HG03175 (cell line): ENCODE results near the gene STK39.

Experiments used
- ATAC-seq: cut with Tn5 transposase; IDR thresholded peaks from one replicate; pipeline ENCODE4 v1.9.1; 2021; ENCODE audit warnings: mild to moderate bottlenecking, moderate library complexity; ENCODE audit not compliant: unreplicated experiment

STK39 gene

DNA sequence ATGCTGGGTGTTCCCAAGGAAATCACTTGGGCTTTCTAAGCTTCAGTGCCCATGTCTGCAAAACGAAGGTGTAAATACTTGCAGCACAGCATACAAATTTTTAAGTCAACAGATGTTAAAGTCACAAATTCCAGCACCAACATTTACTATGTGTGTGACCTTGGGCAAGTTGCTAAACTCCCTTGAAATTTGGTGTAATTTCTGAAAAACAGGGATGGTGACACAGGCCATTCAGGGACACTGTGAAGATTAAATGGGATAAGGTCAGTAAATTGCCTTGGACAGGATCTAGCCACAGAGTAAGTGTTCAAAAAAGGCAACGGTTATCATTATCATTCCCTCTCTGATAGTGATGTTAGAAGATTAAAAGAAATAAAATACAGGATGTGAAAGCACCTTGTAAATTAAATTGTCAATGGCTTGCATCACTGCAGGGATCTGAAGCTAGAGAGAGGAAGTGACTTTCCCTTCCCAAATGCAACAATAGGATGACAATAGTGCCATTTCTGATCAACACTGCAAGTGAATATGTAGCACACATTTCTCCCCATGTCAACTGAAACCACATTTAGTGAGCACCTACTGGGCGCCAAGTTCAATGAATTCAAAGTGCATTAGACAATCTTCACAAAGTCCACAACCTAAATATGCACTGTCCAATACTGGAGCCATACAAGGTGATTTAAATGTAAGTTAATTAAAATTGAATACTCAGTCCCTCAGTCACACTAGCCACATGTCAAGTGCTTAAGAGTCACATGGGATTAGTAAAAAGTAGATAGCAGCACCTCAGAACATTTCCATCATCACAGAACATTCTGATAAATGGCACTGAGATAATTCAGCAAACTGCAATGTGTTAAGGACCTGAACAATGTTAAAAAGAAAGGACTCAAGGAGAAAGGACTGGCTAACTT lies 81.2 kb downstream of the STK39 start:
- no peak for ATAC-seq

DNA sequence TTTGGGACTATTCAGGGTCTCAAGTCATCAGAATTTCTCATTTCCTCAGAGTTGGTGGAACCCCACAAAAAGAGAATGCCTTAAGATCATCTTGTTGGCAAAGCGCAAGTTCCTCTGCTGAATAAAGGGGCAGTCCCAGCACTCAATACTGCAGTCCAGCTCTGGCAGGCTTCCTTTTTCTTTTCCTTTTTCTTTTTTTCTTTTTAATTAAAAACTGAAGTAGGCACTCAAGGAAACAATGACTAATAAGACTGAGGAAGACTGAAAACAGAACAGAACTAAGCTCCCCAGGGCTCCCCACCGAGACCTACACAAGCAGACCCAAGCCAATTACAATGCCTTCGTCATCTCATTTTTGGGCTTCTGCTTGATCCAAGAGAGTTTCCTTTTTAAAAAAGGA lies 82.0 kb downstream of the STK39 start:
- ATAC-seq = no peak

DNA sequence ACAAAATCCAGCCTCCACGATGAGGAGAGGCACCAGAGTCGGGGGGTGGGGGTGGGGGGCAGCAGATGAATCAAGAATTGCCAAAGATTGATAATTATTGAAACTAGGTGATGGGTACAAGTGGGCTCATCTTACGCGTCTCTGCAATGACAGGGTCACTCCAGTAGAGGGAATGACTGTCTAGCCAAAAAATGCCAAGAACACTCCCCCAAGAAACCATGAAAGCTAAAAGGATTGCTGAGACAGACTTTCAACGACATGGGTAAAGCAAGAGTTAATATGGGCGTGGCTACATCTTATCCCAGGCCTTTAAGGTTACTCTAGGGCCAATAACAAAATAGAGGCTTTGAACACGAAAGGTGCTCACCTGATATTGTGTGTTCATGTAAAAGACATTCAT lies 86.5 kb downstream of the STK39 start:
- no peak for ATAC-seq

DNA sequence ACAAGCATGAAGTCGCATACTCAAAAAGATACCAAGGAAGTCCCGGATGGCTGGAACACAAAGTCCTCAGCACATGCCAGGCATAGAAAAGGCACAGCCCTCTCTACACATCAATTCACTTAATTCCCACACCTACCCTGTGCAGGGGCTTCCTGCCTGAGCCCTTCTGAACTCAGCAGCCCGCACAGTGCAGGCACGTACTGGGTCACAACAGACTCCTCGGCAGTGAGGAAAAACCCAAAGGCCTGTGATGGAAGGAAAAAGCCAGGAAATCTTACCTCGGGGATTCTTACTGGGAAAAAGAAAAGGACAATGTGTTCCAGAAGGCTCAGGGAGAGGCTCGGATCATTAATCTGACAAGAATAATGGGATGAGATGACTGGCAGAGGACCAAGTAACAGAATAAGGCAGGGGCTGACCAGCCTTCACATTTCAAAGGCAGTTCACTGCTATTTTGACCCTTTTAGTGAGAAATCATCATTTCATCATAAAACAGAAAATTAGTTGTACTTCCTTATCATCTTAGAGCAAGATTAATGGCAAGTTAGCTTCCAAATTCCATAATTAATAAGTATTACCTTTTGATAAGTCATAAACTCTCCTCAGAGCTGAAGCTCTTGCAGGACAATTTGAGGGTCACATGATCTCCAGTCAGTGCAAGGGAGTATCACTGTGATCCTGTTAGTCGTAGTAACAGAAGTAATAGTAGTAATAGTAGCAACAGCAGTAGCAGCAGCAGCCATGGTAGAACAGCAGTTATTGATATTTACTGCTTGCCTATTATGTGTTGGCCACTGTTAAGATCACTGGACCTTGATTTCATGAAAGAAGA lies 87.4 kb downstream of the STK39 start:
- ATAC-seq = no peak

DNA sequence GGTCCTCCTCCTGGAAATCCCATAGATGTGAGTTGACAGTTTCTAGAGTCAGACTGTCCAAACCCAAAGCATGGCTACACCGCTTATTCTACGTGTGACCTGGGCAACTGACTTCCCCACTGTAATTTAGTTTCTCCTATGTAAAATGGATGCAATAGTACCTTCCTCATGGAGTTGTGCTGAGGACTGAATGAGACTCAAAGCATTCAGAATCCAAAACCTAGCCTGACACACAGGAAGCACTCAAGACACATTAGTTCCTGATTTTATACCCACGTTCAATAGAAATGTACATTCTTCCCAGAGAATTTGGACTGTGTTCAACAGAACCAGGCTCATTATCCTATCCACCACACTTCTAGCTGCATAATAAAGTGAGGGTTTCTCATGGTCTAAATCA lies 88.8 kb downstream of the STK39 start:
- no peak for ATAC-seq

DNA sequence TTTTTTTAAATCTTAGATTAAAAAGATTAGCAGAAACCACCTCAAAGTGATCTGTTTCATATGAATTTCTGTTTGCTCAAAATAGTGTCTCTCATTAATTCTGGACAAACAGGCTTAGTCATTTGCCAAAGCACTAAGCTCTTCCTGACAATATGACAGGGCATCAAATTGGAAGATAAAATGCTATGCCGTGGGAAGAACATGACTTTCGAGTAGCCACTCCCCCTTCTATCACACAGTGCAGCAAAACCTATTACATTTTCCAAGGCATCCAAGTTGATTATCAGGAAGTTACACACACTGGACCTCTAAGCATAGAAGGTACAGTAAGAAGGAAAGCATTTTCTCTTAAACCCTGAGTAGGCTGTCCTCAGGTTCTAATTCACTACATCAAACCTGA lies 89.5 kb downstream of the STK39 start:
- ATAC-seq = no peak

DNA sequence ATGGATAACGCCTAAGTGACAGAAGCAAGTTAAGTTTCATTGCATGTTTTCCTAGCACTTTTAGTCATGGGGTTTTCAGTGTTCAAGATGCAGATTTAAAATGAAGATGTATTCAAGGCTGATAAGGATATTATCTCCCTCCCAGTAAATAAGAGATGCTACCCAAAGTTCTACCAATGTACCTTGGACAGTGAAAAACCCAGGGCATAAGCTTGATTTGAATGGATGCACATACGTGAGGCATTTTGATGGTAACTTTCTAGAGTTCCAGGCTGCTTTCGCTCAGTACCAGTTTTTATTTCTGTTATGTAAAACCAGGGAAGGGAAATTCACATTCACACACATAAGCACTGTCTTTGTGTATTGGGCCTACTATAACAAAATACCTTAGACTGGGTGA lies 90.3 kb downstream of the STK39 start:
- no peak for ATAC-seq

DNA sequence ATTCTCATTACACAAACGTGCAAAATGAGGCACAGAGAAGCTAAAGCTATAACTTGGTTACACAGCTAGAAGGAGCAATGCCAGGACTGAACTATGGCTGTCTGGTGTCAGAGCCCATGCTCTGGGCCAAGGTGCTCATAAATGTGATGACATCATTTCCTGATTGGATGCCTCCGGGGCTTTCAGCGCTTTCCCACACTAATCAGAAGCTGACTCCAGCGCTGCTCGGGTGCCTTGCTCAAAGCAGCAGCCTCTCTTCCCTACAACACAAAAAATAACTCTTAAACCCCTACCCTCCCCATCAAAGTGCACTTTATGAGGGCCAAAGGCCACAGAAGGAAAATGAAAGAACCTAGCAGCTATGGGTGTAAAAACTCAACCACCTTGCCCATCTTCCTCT lies 90.7 kb downstream of the STK39 start:
- ATAC-seq = no peak

DNA sequence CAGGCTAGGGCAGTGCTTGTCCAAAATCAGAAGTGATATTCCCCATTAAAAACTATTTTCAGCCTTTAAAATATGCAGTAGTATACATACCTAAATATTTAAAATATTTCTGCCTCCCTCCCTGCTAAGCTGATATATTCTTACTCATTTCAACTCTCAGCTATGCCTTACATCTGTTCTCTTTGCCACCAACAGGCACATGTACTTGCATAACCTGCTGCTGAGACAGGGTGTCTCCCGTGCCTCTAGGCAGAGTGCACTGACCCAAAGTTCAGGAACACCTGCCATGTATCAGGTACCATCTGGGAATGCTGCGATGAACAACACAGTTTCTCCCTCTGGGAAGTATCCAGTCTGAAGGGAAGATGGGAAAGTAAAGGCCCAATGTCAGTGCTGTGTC lies 91.7 kb downstream of the STK39 start:
- no peak for ATAC-seq

DNA sequence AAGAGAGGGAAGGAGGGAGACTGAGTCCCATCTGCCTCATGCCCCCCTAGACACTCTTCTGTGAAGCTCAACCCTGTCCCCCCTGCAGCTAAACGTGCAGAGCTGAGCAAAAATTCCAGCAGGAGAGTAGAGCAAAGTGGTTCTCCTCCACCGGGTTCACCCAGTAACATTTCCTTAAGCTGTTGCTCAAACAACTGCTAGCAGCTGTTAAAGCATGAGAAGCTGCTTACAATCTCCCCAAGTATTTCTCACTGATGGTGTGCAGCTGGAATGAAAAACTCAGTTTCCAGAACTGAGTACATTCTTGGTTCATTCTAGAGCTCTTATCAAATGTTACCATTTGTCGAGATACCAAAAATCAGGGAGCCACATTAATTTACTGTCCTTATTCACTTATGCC lies 92.3 kb downstream of the STK39 start:
- ATAC-seq = no peak

DNA sequence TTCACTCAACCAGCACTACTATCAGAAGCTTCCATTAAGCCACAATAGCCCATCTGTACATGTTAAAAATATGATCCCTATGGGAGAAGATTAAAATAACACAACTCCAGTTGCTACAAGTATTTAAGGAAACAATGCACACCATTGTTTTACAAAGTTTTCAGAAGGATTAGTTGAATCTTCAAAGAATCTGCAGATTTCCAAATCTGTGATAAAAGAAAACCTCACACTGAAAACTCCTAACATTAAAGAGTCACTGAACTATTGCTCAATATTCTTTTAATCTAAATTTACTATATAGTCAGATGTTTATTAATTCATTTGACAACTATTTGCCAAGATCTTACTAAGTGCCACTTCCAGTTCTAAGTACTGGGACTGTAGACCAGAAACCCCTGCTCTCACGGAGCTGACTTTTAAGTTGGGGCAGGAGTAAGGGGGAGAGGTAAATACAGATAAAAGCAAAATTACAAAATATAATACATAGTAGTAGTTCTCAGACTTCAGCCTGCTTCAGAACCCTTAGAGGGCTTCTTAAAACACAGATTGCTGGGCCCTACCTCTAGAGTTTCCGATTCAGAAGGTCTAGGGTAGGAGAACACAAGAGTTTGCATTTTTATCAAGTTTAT lies 94.4 kb downstream of the STK39 start:
- ATAC-seq = no peak

DNA sequence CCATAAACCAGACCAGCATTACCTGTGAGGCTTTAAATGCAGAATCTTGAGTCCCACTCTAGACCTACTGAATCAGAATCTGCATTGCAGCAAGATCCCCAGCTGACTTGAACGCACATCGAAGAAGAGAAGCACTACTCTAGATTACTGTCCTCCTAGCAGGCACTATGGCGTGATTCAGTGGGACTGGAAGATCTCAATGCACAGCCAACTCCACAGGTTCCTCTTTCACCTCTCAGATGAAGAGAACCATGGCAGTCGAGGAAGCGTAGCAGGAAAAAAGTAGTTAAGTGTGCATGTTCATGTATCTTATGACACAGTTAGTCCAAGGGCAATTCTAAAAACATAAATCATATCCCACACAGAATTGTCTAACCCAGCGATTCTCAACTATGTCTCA lies 97.4 kb downstream of the STK39 start:
- no peak for ATAC-seq

DNA sequence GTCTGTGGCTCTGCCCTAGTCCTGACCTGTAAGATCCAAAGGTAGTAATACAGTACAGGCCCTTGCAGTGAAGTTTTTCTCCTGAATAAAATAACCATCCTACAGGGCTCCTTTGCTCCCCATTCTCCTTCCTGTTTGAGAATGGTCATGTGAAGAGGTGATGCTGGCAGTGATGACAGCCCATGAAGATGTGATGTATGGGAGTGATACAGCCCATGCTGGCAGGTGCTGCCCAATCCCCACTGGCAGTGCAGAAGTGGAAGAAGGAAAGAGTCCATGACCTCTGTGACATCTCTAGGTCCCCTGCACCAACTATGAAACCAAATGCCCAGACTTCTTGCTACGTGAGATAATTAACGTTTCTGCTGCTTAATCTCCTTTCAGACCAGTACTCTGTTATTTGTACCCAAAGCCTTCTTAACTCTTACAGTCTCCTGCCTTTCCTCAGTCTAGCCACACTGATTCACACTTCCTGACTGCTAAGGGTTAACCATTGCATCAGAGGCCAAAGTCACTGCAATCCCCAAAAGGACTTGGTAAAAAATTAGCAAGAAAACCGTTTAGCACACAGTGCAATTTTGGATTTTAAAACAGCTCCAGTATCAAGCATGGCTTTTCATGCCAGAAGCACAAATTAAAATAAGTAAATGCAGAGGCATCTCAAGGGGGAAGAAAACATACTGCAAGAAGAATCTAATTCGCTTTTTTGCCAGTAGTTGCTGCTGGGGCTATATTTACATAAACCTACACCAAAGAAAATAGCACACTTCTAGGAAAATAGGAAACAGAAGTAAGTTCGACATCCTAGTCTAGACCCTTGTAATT lies 98.0 kb downstream of the STK39 start:
- ATAC-seq = no peak

DNA sequence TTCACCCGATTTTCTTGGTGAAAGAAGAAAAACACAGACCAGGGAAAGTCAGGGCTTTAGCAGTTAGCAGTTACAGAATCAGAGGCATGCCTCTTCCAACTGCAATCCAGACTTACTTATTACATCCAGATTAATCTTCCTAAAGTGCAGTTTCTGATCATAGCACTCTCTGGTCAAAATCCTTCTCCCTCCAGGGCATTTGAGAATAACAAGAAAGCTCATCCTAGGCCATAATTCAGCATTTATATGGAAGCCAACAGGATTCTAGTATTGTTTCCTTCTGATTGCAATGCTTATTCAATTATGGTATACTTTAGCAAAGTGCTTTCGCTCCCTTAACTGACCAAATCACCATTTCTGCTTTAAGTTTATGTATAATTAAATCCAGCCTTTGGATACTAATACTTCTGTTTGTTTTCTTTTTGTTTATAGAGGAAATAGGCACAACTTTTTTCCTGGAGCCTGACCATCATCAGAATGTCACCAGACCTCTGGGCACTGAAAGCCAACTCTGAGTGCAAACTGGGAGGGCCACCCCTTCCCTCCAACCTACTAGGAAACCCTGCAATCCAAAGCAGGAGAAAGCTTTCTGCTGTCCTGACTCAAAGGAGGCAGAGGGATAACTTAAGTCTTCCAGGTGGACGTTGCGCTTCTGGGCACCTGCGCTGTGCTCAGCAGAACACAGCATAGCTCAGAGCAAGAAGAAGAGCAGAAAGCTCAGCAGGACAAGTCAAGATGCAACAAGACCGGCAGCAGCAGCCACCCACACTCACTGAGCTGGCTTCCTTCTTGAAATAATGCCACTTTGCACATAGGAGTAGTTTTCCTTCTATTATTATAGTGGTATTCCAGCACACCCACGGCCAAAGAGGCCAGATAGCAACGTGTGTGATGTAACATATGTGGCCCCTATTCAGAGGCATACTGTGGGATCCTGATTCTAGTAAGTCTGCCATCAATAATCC lies 99.3 kb downstream of the STK39 start:
- ATAC-seq = no peak

DNA sequence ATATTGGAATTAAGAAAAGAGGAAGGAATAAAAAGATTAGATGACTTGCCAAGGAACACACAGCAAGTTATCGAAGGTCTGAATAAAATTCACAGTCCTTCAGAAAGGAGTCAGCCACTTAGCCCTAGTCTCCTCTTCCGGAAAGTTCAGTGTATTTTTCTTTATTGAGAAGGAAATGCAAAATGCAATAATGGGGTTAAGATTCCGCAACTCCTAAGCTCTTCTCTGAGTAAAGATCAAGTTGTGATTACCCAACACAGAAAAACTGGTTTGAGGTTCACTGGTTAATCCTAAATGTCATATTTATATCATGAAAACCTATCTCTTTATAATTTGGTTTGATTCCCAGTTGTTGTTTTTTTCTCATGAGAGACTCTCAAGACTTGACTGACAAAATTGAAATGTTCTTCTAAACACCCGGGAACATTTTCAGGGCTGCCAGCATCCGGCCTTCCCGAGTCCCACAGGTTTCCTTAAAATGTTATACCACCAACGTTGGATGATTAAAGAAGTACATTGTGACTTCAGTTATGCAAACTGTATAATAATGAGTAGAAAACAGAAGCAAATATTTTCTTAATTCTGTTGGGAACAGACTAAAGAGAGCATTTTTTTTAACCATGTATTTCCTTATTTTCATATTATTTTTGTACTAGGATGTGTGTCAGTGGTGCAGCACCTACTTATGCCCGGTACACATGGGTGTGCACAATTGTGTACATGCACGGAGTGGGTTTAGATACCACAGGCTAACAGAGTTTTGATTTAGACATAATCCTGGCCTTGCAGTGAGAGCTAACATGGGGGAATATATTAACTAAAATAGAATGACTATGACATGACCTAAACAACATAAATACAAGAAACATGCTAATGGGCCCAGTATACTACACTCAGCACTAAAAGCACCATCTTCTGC lies 100.2 kb downstream of the STK39 start:
- no peak for ATAC-seq

DNA sequence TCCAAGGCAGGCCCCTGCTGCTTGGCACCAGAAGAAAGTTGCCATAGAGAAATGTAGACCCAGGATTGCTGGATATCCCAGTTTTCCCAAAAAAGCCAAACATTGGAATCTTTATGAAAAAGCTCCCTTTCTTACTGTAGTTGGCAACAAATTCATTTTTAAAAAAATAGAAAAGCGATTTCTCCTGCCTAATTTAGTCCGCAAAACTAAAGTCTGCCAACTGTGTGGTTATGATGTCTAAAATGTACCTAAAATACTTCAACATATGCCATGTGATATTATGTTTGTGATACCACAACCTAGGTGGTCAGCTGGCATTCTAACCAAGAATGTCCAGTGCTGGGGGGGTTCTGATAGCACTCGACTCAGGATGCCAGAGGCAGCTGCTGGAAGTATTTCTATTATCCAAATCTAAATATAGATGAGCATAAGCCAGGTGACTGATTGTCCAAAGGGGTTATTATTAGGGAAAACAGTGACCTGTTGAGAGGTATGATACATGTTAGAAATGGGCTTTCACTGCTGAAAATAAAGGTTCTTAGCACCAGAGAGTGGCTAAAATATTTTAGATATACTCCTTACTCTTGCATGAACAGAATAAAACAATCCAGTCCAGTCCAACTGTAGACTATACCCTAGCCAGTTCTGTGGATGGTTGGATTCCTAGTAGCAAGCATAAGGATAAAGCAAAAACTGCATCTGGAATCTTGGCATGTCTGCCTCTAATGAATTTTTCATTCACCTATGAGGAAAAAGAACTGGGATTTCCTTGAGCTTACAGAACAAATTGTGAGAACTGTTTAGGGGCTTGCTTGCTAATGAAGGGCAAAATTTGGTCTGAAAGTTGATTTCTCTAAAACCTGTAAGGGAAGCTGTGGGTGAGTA lies 101.7 kb downstream of the STK39 start:
- no peak for ATAC-seq

DNA sequence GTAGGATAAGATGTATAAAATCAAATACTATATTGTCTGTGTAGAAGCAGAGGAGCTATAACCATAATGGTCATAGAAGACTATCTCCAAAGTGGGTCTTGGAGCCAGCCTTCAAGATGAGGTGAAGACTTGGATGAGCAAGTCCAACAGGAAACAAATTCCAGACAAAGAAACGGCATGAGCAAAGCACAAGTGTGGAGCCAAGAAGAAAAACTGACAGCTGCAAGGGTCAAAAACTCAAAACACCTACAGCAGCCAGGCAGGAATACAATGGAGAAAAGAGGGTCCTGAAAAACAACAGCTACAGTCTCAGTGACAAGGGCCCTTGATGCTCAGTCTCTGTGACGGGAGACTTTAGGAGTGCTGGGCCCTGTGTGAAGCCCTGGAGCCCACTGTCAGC lies 102.4 kb downstream of the STK39 start:
- ATAC-seq = no peak

DNA sequence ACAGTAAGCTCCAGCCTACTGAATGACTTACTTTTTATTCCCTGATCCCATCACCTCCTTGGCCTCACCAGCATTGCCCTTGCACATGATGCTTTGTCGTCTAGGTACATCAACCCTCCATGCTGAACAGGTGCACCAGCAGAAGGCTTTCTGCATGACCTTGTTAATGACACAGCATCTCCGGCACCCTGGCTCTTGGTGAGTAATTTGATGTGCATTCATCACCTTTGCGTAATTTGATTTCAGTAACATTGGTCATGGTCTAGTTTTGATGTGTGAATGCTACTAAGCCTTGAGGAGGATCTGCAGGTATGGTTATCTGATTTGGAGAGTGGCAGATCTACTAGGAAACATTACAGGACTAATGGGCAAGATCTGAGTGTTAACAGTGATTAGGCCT lies 103.6 kb downstream of the STK39 start:
- ATAC-seq = no peak
